Measurements from ENCODE around the gene NDRG4. TPM values are rescaled to one million over a fixed set of nuclear protein-coding genes. Genes with fewer than 3 reads are reported as not detected.

The NDRG4 gene
- total RNA-seq, 1 donor from 2014 or later: 150 TPM

Other genes starting within 250 kb of the NDRG4 start
- gene PRSS54, start 205.1 kb upstream of the NDRG4 start, total RNA-seq: not detected
- 21.8 TPM for gene GINS3, start 107.7 kb upstream of the NDRG4 start, total RNA-seq
- gene SETD6, start 15.4 kb downstream of the NDRG4 start, total RNA-seq: 24.4 TPM
- 324 TPM for gene CNOT1, start 129.7 kb downstream of the NDRG4 start, total RNA-seq
- 23.5 TPM for gene SLC38A7, start 184.6 kb downstream of the NDRG4 start, total RNA-seq
- 48.7 TPM for gene GOT2, start 234.2 kb downstream of the NDRG4 start, total RNA-seq